H1 (cell line): ENCODE measurements around the gene ARHGEF40. TPM values are rescaled to one million over a fixed set of nuclear protein-coding genes. Genes with fewer than 3 reads are reported as not detected.
"Not testable (repeated sequence)": the region's sequence is repeated elsewhere in the genome, so short reads cannot be mapped to it uniquely, and the experiment has no call there.

Source experiments
- CTCF ChIA-PET: fragments of 300-600 bp; sonication (Branson Sonifier 250); formaldehyde crosslinking; loops from one replicate; lab custom pipeline; 2021; ENCODE audit not compliant: partially characterized antibody; lab: Charles Lee
- POLR2A ChIA-PET: fragments of 300-600 bp; sonication (Branson Sonifier 250); formaldehyde crosslinking; loops from one replicate; lab custom pipeline; 2021; ENCODE audit warnings: inconsistent platforms; ENCODE audit not compliant: partially characterized antibody; lab: Charles Lee
- DNase-seq, 2 experiments: peaks; one replicate each; pipeline versions ENCODE4 v3.0.0 to v3.0.0-alpha.2; 2010 to 2022; ENCODE audit warnings: low spot score in 2 of 2, low read depth in 1 of 2, mixed read lengths in 1 of 2
- FAIRE-seq: peaks from 2 replicates; lab custom pipeline; 2011; peaks lifted over from hg19 to GRCh38; lab: Jason Lieb, UNC
- H2AFZ ChIP-seq: 2 replicates; pipeline ENCODE4 v1.8.1; 2012; ENCODE audit warnings: low read length, inconsistent platforms
- H2AK5ac ChIP-seq: 2 replicates; pipeline ENCODE4 v1.6.1; 2013; ENCODE audit warnings: low read depth, low read length
- H2BK120ac ChIP-seq: replicated peaks from 2 replicates; pipeline ENCODE3; 2013; ENCODE audit warnings: low read depth, low read length, inconsistent platforms
- H2BK12ac ChIP-seq: 2 replicates; pipeline ENCODE4 v1.6.1; 2013; ENCODE audit warnings: low read depth, low read length
- H2BK15ac ChIP-seq: 2 replicates; pipeline ENCODE4 v1.6.1; 2013; ENCODE audit warnings: low read length
- H2BK20ac ChIP-seq: 2 replicates; pipeline ENCODE4 v1.6.1; 2013; ENCODE audit warnings: low read length
- H2BK5ac ChIP-seq: 2 replicates; pipeline ENCODE4 v1.6.1; 2013; ENCODE audit warnings: low read depth, low read length
- H3K14ac ChIP-seq: 2 replicates; pipeline ENCODE4 v1.6.1; 2013; ENCODE audit warnings: inconsistent platforms; ENCODE audit not compliant: insufficient read length
- H3K18ac ChIP-seq: 2 replicates; pipeline ENCODE4 v1.6.1; 2013; ENCODE audit warnings: low read length; ENCODE audit errors: extremely low read depth
- H3K23ac ChIP-seq: 2 replicates; pipeline ENCODE4 v1.6.1; 2013; ENCODE audit warnings: inconsistent platforms; ENCODE audit not compliant: insufficient read length
- H3K23me2 ChIP-seq: 2 replicates; pipeline ENCODE4 v1.6.1; 2013; ENCODE audit warnings: low read depth, low read length
- H3K27ac ChIP-seq: 2 replicates; pipeline ENCODE4 v1.6.1; 2011; ENCODE audit warnings: low read depth, low read length, inconsistent platforms
- H3K27me3 ChIP-seq, 4 experiments: replicated peaks in 1 of 4; 1 replicate in 1 of 4; 2 replicates in 3 of 4; pipeline versions ENCODE4 v1.6.1 to v1.8.1; 2011 to 2013; ENCODE audit warnings: low read length in 3 of 4, mild to moderate bottlenecking in 3 of 4, inconsistent platforms in 2 of 4, mixed read lengths in 2 of 4, moderate library complexity in 1 of 4; ENCODE audit not compliant: control insufficient read depth in 3 of 4, insufficient read depth in 3 of 4; ENCODE audit errors: extremely low read depth in 1 of 4
- H3K36me3 ChIP-seq, 4 experiments: 2 replicates each; pipeline versions ENCODE4 v1.6.1 to v1.8.1; 2011 to 2013; ENCODE audit warnings: mild to moderate bottlenecking in 4 of 4, low read length in 3 of 4, moderate library complexity in 2 of 4, control low read depth in 1 of 4, inconsistent platforms in 1 of 4; ENCODE audit not compliant: insufficient read depth in 4 of 4, control insufficient read depth in 2 of 4
- H3K4ac ChIP-seq: replicated peaks from 2 replicates; pipeline ENCODE3; 2013; ENCODE audit warnings: low read length, low read depth, mixed read lengths, inconsistent platforms; ENCODE audit not compliant: insufficient read length
- H3K4me1 ChIP-seq, 4 experiments: replicated peaks in 1 of 4; 1 replicate in 1 of 4; 2 replicates in 3 of 4; pipeline versions ENCODE4 v1.6.1 to v1.8.1; 2011 to 2013; ENCODE audit warnings: low read length in 3 of 4, inconsistent platforms in 2 of 4, mixed read lengths in 1 of 4; ENCODE audit not compliant: insufficient read depth in 4 of 4, control insufficient read depth in 3 of 4
- H3K4me2 ChIP-seq, 2 experiments: 2 replicates each; pipeline versions ENCODE4 v1.6.1 to v1.8.1; 2011 to 2013; ENCODE audit warnings: low read depth in 2 of 2, low read length in 2 of 2, control low read depth in 1 of 2, inconsistent platforms in 1 of 2, mild to moderate bottlenecking in 1 of 2; ENCODE audit not compliant: insufficient read depth in 1 of 2
- H3K4me3 ChIP-seq, 4 experiments: fragments of 200-600, 300-600 bp in 1 of 4; sonication (generic), shearing (Covaris generic), sonication (Bioruptor Twin) in 1 of 4; 2 replicates each; pipeline versions ENCODE4 v1.5.1 to v1.8.1; 2011 to 2016; ENCODE audit warnings: low read length in 4 of 4, low read depth in 3 of 4, control low read depth in 2 of 4, inconsistent platforms in 2 of 4, mild to moderate bottlenecking in 2 of 4, mixed read lengths in 1 of 4, moderate library complexity in 1 of 4; ENCODE audit not compliant: insufficient read depth in 2 of 4; ENCODE audit errors: extremely low read depth in 1 of 4
- H3K56ac ChIP-seq: replicated peaks from 2 replicates; pipeline ENCODE3; 2013; ENCODE audit warnings: low read depth, mild to moderate bottlenecking, mixed read lengths, low read length, inconsistent platforms; ENCODE audit not compliant: insufficient read length
- H3K79me1 ChIP-seq: 2 replicates; pipeline ENCODE4 v1.6.1; 2013; ENCODE audit warnings: low read depth, low read length, control low read depth
- H3K79me2 ChIP-seq, 2 experiments: 2 replicates each; pipeline versions ENCODE4 v1.6.1 to v1.8.1; 2012 to 2013; ENCODE audit warnings: low read length in 2 of 2, mild to moderate bottlenecking in 2 of 2, inconsistent platforms in 1 of 2; ENCODE audit not compliant: insufficient read depth in 2 of 2, control insufficient read depth in 1 of 2
- H3K9ac ChIP-seq, 4 experiments: replicated peaks in 1 of 4; 1 replicate in 1 of 4; 2 replicates in 3 of 4; pipeline versions ENCODE4 v1.6.1 to v1.8.1; 2011 to 2013; ENCODE audit warnings: low read depth in 3 of 4, low read length in 3 of 4, control low read depth in 2 of 4, mild to moderate bottlenecking in 2 of 4, moderate library complexity in 2 of 4, inconsistent platforms in 1 of 4; ENCODE audit errors: extremely low read depth in 1 of 4
- H3K9me3 ChIP-seq, 2 experiments: 2 replicates each; pipeline versions ENCODE4 v1.6.1 to v1.8.1; 2012 to 2013; ENCODE audit warnings: mild to moderate bottlenecking in 2 of 2, moderate library complexity in 2 of 2, control low read depth in 1 of 2, inconsistent platforms in 1 of 2, low read depth in 1 of 2, low read length in 1 of 2, mixed read lengths in 1 of 2; ENCODE audit not compliant: insufficient read depth in 2 of 2
- H4K20me1 ChIP-seq, 2 experiments: replicated peaks in 1 of 2; 2 replicates each; pipeline versions ENCODE3 to v1.8.1; 2011 to 2013; ENCODE audit warnings: inconsistent platforms in 2 of 2, low read length in 2 of 2, mild to moderate bottlenecking in 1 of 2; ENCODE audit not compliant: insufficient read depth in 2 of 2, control insufficient read depth in 1 of 2
- H4K5ac ChIP-seq: 2 replicates; pipeline ENCODE4 v1.6.1; 2013; ENCODE audit warnings: low read length, low read depth, mixed read lengths, inconsistent platforms; ENCODE audit not compliant: insufficient read length
- H4K8ac ChIP-seq: 2 replicates; pipeline ENCODE4 v1.8.0; 2013; ENCODE audit warnings: mild to moderate bottlenecking, moderate library complexity, low read length, inconsistent platforms; ENCODE audit not compliant: insufficient read depth; ENCODE audit errors: extremely low read depth
- H4K91ac ChIP-seq: replicated peaks from 2 replicates; pipeline ENCODE3; 2013; ENCODE audit warnings: low read length, mixed read lengths, inconsistent platforms; ENCODE audit not compliant: insufficient read length
- WGBS, 2 experiments: shearing (Covaris generic) in 1 of 2; methylation state at CpG; one replicate each; pipeline versions ENCODE4 v1.1.6 to v1.1.7; 2013 to 2015; ENCODE audit warnings: low lambda C conversion rate in 2 of 2, mixed read lengths in 2 of 2, inconsistent platforms in 1 of 2, low coverage in 1 of 2, missing lambda C conversion rate in 1 of 2; ENCODE audit not compliant: insufficient replicate concordance in 2 of 2, insufficient coverage in 1 of 2, insufficient read length in 1 of 2; ENCODE audit errors: extremely low coverage in 1 of 2, missing lambda C conversion rate in 1 of 2; 5-methylcytosine and 5-hydroxymethylcytosine counted together
- polyA plus RNA-seq, 7 experiments: library from polyadenylated mRNA; depleted of rRNA in 3 of 7; stranded (reverse) in 5 of 7; unstranded in 2 of 7; fragments of >200 nt in 5 of 7; fragments of 200-250 nt in 2 of 7; gene quantifications; 1 replicate in 5 of 7; 2 replicates in 1 of 7; 4 replicates in 1 of 7; pipeline versions ENCODE4 v1.2.1 to v1.2.3, GENCODE V29; 2011 to 2013; ENCODE audit warnings: missing spikeins in 2 of 7, mixed read lengths in 2 of 7
- total RNA-seq: library from RNA; stranded (reverse); fragmentation: NEBNext Ultra II Directional; extraction: Animal tissue kit (Norgen Biotek cat#: 25700); gene quantifications from 2 replicates; pipeline ENCODE4 v1.2.1, GENCODE V29; 2021

The ARHGEF40 gene
- total and polyA plus RNA-seq, 2 of the 8 experiments (the other 6 are each of a cell fraction or from before 2014, with no cell fraction given), result 53.1 to 101 TPM

DNA sequence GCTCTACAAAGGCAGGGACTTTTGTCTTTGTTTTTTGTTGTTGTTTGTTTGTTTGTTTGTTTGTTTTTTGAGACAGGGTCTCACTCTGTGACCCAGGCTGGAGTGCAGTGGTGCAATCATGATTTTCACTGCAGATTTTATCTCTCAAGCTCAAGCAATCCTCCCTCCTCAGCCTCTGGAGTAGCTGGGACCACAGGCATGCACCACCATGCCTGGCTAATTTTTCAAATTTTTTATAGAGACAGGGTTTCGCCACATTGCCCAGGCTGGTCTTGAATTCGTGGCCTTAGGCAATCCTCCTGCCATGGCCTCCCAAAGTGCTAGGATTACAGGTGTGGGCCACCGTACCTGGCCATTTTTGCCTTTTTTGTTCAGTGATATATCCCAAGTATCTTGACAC lies 29.2 kb upstream of the ARHGEF40 start:
- not testable (repeated sequence) for H3K27ac ChIP-seq, H3K56ac ChIP-seq, H2BK15ac ChIP-seq, H4K5ac ChIP-seq, H2BK20ac ChIP-seq, H3K4me2 ChIP-seq, H3K36me3 ChIP-seq, H3K79me1 ChIP-seq, H2AK5ac ChIP-seq, H2BK5ac ChIP-seq, DNase-seq, H3K4ac ChIP-seq, H2BK120ac ChIP-seq, H3K23ac ChIP-seq, H4K91ac ChIP-seq, H3K79me2 ChIP-seq, H3K14ac ChIP-seq, H3K27me3 ChIP-seq, FAIRE-seq, H3K18ac ChIP-seq, H4K8ac ChIP-seq, H2AFZ ChIP-seq, H3K4me3 ChIP-seq, H2BK12ac ChIP-seq, H3K23me2 ChIP-seq, H4K20me1 ChIP-seq, H3K9ac ChIP-seq, H3K9me3 ChIP-seq
- ChIA-PET CTCF (interaction anchor here (0.6 to 7.2 kb wide), 23 partner anchors 9 to 1902 kb away, joined by 3 to 371 read pairs (median 7); partner anchors contain the start of genes ARHGEF40, NDRG2, SLC39A2 and TPPP2), POLR2A (interaction anchor here (0.9 to 4.4 kb wide), 7 partner anchors 10 to 47 kb away, joined by 3 to 36 read pairs (median 3); partner anchors contain the start of genes ARHGEF40 and NDRG2)
- peaks cover 8 to 11% (median 10%) of the 10 kb centered on the region in 4 experiments; a peak in 6 of 7 replicates for H3K4me1 ChIP-seq
- 83% methylated on average over 3 of the region's 3 CpGs; no CpG with 5 or more reads in 1 of the 2 experiments for WGBS, 2 experiments
